PC-9 (cell line): ENCODE data around the gene SLC44A3. TPM values are rescaled to one million over a fixed set of nuclear protein-coding genes. Genes with fewer than 3 reads are reported as not detected.

Source experiments
- BruUV-seq: library from RNA; stranded (reverse); fragments of 400-500 nt; replicated peaks from 2 replicates; lab custom pipeline; 2021; lab: Mats Ljungman, UMichigan
- CTCF ChIA-PET: fragments of 300-600 bp; sonication (Branson Sonifier 250); formaldehyde crosslinking; loops from one replicate; lab custom pipeline; 2022; ENCODE audit warnings: antibody characterized with exemption; lab: Charles Lee
- POLR2A ChIA-PET: fragments of 300-600 bp; sonication (Branson Sonifier 250); formaldehyde crosslinking; loops from one replicate; lab custom pipeline; 2022; ENCODE audit warnings: antibody characterized with exemption; ENCODE audit not compliant: unreplicated experiment; lab: Charles Lee
- DNase-seq, 2 experiments: peaks; one replicate each; pipeline versions ENCODE4 v3.0.0 to v3.0.0-alpha.2; 2015 to 2022; ENCODE audit warnings: mixed read lengths in 1 of 2
- H2AFZ ChIP-seq: fragments of 200-600 bp; sonication (generic); 2 replicates; pipeline ENCODE4 v1.8.1; 2017; ENCODE audit warnings: antibody characterized with exemption
- H3F3A ChIP-seq: fragments of 200-600 bp; sonication (generic); 2 replicates; pipeline ENCODE4 v1.8.1; 2017; ENCODE audit warnings: antibody characterized with exemption, mild to moderate bottlenecking, low read depth; ENCODE audit not compliant: insufficient read depth
- H3K27ac ChIP-seq: fragments of 200-600 bp; sonication (generic); 2 replicates; pipeline ENCODE4 v1.6.1; 2016; ENCODE audit warnings: mixed run types
- H3K27me3 ChIP-seq: fragments of 200-600 bp; sonication (generic); 2 replicates; pipeline ENCODE4 v1.6.1; 2016; ENCODE audit warnings: low read depth, mixed run types; ENCODE audit not compliant: insufficient read depth
- H3K36me3 ChIP-seq: fragments of 200-600 bp; sonication (generic); 2 replicates; pipeline ENCODE4 v1.6.1; 2016; ENCODE audit warnings: low read depth, mixed run types
- H3K4me1 ChIP-seq: fragments of 200-600 bp; sonication (generic); replicated peaks from 2 replicates; pipeline ENCODE4 v1.6.1; 2016; ENCODE audit warnings: mixed run types; ENCODE audit not compliant: insufficient read depth
- H3K4me2 ChIP-seq: fragments of 200-600 bp; sonication (generic); 2 replicates; pipeline ENCODE4 v1.6.1; 2017; ENCODE audit warnings: mixed run types
- H3K4me3 ChIP-seq: fragments of 200-600 bp; sonication (generic); 2 replicates; pipeline ENCODE4 v1.6.1; 2016; ENCODE audit warnings: mixed run types
- H3K79me2 ChIP-seq: fragments of 200-600 bp; sonication (generic); 2 replicates; pipeline ENCODE4 v1.6.1; 2017; ENCODE audit warnings: low read depth, mixed run types
- H3K9me2 ChIP-seq: fragments of 200-600 bp; sonication (generic); 2 replicates; pipeline ENCODE4 v1.8.1; 2017; ENCODE audit warnings: mild to moderate bottlenecking; ENCODE audit not compliant: insufficient read depth
- H3K9me3 ChIP-seq: fragments of 200-600 bp; sonication (generic); 2 replicates; pipeline ENCODE4 v1.8.1; 2016; ENCODE audit warnings: low read depth; ENCODE audit not compliant: insufficient read depth
- H4K20me1 ChIP-seq: fragments of 200-600 bp; sonication (generic); 2 replicates; pipeline ENCODE4 v1.8.1; 2017; ENCODE audit not compliant: insufficient read depth
- EZH2 ChIP-seq: fragments of 200-600 bp; sonication (generic); IDR thresholded peaks from 2 replicates; pipeline ENCODE4 v1.8.0; 2017; ENCODE audit warnings: antibody characterized with exemption, low read depth
- intact Hi-C: fragments of 100-400 bp; cut with micrococcal nuclease; formaldehyde crosslinking; loops from one replicate; pipeline ENCODE4 v1.10.0; 2022; ENCODE audit not compliant: unreplicated experiment
- total RNA-seq: library from RNA; stranded (reverse); gene quantifications from 2 replicates; pipeline ENCODE4 v1.2.3, GENCODE V29; 2021
- TF ChIP-seq, protein P1 (sequence below): fragments of 200-600 bp; sonication (generic); conservative IDR thresholded peaks from 2 replicates; pipeline ENCODE4 v1.6.1; 2017; ENCODE audit warnings: mixed run types, antibody characterized with exemption, mild to moderate bottlenecking, moderate library complexity

The SLC44A3 gene
- total RNA-seq, 1 experiment from 2014 or later: 17.5 TPM

DNA sequence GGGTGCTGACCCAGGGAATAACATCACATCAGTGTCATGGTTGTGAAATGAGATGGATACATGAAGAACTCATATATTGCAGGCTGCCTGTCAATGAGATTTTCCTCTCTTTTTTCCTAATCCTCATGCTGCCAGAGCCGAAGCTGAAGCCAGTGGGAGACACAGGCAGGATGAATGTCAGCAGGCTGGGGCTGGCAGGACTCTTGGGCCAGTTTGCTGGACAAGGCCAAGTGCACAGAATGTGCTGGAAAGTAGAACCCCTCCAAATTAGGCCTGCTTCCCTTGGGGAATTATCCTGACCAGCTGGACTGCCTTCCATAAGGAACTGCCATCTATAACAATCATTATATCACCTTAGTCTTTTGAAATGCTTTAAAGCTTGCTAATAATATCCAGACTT is 31.4 kb downstream of the SLC44A3 start:
- no TSS peak for BruUV-seq
- H3K9me3 ChIP-seq: no peaks in the 10 kb centered on the region
- no peak overlapping the region for H3K27ac ChIP-seq
- H3K4me1 ChIP-seq: peaks cover 47% of the 10 kb centered on the region
- intact Hi-C loops: loop anchor here (5.0 kb wide), 2 partner anchors 36 to 329 kb away; no protein-coding TSS in a partner anchor
- TF ChIP-seq, protein P1, sequence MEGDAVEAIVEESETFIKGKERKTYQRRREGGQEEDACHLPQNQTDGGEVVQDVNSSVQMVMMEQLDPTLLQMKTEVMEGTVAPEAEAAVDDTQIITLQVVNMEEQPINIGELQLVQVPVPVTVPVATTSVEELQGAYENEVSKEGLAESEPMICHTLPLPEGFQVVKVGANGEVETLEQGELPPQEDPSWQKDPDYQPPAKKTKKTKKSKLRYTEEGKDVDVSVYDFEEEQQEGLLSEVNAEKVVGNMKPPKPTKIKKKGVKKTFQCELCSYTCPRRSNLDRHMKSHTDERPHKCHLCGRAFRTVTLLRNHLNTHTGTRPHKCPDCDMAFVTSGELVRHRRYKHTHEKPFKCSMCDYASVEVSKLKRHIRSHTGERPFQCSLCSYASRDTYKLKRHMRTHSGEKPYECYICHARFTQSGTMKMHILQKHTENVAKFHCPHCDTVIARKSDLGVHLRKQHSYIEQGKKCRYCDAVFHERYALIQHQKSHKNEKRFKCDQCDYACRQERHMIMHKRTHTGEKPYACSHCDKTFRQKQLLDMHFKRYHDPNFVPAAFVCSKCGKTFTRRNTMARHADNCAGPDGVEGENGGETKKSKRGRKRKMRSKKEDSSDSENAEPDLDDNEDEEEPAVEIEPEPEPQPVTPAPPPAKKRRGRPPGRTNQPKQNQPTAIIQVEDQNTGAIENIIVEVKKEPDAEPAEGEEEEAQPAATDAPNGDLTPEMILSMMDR: no peak
- no peak for TF ChIP-seq EZH2
- peak in 1 of 2 experiments; percentile 31 for DNase-seq
- no peaks in the 10 kb centered on the region for H4K20me1 ChIP-seq
- no peak overlapping the region for H2AFZ ChIP-seq
- ChIA-PET POLR2A (no interaction called here), CTCF (no interaction called here)
- H3K79me2 ChIP-seq: no peaks in the 10 kb centered on the region
- no peaks in the 10 kb centered on the region for H3K27me3 ChIP-seq
- peaks cover 39% of the 10 kb centered on the region for H3F3A ChIP-seq
- H3K4me3 ChIP-seq: no peak overlapping the region
- no peaks in the 10 kb centered on the region for H3K9me2 ChIP-seq
- H3K36me3 ChIP-seq: peaks cover 9% of the 10 kb centered on the region; the same call in 1 of the 2 replicates
- no peak overlapping the region for H3K4me2 ChIP-seq

DNA sequence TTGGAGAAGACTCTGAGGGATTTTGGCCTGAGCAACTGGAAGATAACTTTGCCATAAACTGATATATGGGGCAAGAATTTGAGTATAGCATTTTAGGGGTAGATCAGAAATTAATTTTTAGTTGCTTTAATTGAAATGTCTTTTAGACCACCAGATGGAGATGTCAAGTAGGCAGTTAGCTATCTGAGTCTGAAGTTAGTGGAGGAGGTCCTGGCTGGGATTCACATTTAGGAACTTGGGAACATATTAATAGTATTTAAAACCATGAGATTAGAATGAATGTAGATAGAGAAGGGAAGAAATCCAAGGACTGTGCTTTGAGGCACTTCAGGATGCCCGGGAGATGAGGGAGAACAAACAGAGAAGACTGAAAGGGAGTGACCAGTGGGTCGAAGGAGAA is 32.6 kb downstream of the SLC44A3 start:
- H3K4me3 ChIP-seq: no peak overlapping the region; the same call in 1 of the 2 replicates
- 0 out of 2 replicates have a peak, but pooled peaks cover 4% of the 10 kb centered on the region for H3K79me2 ChIP-seq
- CTCF ChIA-PET: interaction anchor here (1.0 kb wide), 1 partner anchor 191 kb away, joined by 3 read pairs; no protein-coding TSS in a partner anchor
- H3K4me1 ChIP-seq: peaks cover 57% of the 10 kb centered on the region
- BruUV-seq: no TSS peak
- peak overlapping the region; percentile 79 for H3K4me2 ChIP-seq
- no peaks in the 10 kb centered on the region for H3K9me3 ChIP-seq
- no peak for DNase-seq
- H3K27ac ChIP-seq: peak overlapping the region; percentile 83
- no peaks in the 10 kb centered on the region for H4K20me1 ChIP-seq
- H3K27me3 ChIP-seq: no peaks in the 10 kb centered on the region
- H3K36me3 ChIP-seq: peaks cover 18% of the 10 kb centered on the region; the same call in 1 of the 2 replicates
- TF ChIP-seq EZH2: no peak
- TF ChIP-seq, protein P1: peak; percentile 38; the same call in 1 of the 2 replicates
- POLR2A ChIA-PET: no interaction called here
- no peak overlapping the region for H2AFZ ChIP-seq
- intact Hi-C loops: loop anchor here (5.0 kb wide), 2 partner anchors 35 to 330 kb away; no protein-coding TSS in a partner anchor
- 0 out of 2 replicates have a peak, but pooled peaks cover 4% of the 10 kb centered on the region for H3K9me2 ChIP-seq
- peaks cover 43% of the 10 kb centered on the region for H3F3A ChIP-seq

DNA sequence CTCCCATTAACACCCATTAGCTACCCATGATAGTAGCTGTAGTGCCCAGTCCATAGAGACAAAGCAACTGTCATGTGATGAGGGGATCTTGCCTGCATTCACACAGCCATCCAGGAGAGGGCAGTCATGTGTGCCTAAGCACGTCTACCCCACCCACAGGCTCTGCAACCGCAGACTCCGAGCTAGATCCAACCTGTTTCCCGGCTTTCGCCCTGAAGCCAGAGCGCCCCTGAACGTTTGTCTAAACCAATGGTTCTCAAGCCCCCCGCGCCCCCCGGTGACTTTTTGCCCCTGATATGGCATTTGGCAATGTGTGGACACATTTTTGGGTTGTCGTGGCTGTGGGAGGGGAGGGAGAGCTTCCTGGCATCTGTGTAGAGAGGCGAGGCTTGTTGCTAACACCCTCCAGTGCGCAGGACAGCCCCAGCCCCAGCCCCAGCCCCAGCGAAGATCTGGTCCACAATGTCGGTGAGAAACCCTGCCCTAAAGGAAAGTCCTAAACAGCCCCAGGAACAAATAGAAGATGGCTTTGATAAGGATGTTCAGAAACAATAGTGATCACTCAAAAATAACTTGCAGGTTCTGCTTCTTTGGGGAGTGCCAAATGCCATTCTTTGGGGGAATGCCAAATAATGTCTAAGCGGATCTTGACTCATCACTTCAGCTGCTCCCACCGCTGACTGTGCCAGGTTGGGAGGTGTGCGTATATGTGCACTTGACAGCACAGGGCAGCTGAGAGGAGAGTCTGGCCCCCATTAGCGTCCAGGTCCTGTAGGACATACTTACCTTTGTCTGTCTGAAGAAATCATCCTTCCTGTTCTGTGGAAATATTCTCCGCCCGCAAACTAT is 34.5 kb downstream of the SLC44A3 start:
- H3K27ac ChIP-seq: peak overlapping the region; percentile 83
- ChIA-PET CTCF (interaction anchor here (0.5 to 2.6 kb wide), 14 partner anchors 9 to 432 kb away, joined by 3 to 51 read pairs (median 4); partner anchors contain the start of genes CNN3 and RWDD3), POLR2A (interaction anchor here (0.5 to 1.0 kb wide), 11 partner anchors 9 to 208 kb away, joined by 3 to 13 read pairs (median 5); partner anchors contain the start of gene CNN3)
- no peaks in the 10 kb centered on the region for H3K9me3 ChIP-seq
- H2AFZ ChIP-seq: peak overlapping the region; percentile 56; the same call in 1 of the 2 replicates
- peak overlapping the region; percentile 79 for H3K4me2 ChIP-seq
- H4K20me1 ChIP-seq: no peaks in the 10 kb centered on the region
- no peaks in the 10 kb centered on the region for H3K27me3 ChIP-seq
- H3F3A ChIP-seq: peaks cover 43% of the 10 kb centered on the region
- H3K36me3 ChIP-seq: peaks cover 18% of the 10 kb centered on the region; the same call in 1 of the 2 replicates
- TF ChIP-seq EZH2: no peak
- TF ChIP-seq, protein P1: peak; percentile 99
- peak; percentile 86 to 99 for DNase-seq
- peak overlapping the region; percentile 38; the same call in 1 of the 2 replicates for H3K4me3 ChIP-seq
- H3K4me1 ChIP-seq: peaks cover 65% of the 10 kb centered on the region
- H3K79me2 ChIP-seq: 0 out of 2 replicates have a peak, but pooled peaks cover 4% of the 10 kb centered on the region
- H3K9me2 ChIP-seq: 0 out of 2 replicates have a peak, but pooled peaks cover 4% of the 10 kb centered on the region
- intact Hi-C loops: loop anchor here (1.0 to 5.0 kb wide), 8 partner anchors 10 to 380 kb away; partner anchors contain the start of genes CNN3 and RWDD3
- no TSS peak for BruUV-seq
